GM20000 (cell line): ENCODE results near the gene DMBX1.

Experiments used
- DNase-seq: peaks from one replicate; pipeline ENCODE4 v3.0.0; 2012; ENCODE audit warnings: low spot score
- TF ChIP-seq, protein P1 (sequence below): IDR thresholded peaks from 2 replicates; pipeline ENCODE4 v1.5.1; 2012; ENCODE audit warnings: mild to moderate bottlenecking, control low read depth; ENCODE audit errors: extremely low read depth, missing control alignments

Gene DMBX1

DNA sequence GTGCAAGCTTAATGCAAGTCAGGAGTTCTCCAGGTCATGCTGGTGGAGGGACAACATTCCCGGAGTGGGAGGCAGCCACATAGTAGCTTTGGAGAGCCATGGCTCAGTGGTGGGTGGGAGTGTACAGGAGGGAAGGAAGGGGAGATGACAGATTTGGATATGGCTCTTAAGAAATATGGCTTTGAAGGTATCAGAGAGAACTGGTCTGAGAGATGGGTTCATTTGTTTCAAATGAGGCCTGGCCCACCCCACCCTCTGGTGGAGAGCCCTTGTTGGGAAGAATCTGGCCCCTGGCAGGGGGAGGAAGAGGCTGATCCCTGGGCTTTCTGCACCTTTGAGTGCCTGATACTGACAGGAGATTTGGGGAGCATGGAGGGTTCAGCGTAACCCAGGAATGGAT is 6.1 kb downstream of the DMBX1 start:
- no peak for DNase-seq
- TF ChIP-seq, protein P1, sequence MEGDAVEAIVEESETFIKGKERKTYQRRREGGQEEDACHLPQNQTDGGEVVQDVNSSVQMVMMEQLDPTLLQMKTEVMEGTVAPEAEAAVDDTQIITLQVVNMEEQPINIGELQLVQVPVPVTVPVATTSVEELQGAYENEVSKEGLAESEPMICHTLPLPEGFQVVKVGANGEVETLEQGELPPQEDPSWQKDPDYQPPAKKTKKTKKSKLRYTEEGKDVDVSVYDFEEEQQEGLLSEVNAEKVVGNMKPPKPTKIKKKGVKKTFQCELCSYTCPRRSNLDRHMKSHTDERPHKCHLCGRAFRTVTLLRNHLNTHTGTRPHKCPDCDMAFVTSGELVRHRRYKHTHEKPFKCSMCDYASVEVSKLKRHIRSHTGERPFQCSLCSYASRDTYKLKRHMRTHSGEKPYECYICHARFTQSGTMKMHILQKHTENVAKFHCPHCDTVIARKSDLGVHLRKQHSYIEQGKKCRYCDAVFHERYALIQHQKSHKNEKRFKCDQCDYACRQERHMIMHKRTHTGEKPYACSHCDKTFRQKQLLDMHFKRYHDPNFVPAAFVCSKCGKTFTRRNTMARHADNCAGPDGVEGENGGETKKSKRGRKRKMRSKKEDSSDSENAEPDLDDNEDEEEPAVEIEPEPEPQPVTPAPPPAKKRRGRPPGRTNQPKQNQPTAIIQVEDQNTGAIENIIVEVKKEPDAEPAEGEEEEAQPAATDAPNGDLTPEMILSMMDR: no peak

DNA sequence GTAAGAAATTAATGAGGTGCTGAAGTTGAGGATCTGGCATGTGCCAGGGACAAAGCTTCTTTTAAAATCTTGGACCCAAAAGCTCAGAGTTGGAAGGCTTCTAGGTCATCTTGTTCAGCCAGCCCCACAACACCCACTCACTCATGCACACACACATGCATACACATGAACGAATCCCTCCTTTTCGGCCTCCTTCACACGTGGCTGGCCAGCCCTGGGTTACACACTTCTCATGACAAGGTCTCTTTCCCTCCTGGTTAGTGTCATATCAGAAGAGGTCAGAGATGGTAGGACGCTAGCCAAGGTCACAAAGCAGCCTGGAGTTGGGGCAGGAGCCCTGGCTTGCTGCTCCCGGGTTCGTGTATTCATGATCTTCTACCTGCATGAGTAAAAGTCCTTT is 6.9 kb downstream of the DMBX1 start:
- TF ChIP-seq, protein P1: no peak
- DNase-seq: no peak

- no peak for DNase-seq
- TF ChIP-seq, protein P1: no peak
These were observed 7.4 kb downstream of the DMBX1 start for GRCh38 chr1:46497020-46497419.

- no peak for DNase-seq
- TF ChIP-seq, protein P1: no peak
These were observed 8.0 kb downstream of the DMBX1 start for GRCh38 chr1:46497665-46498064.

GRCh38 chr1:46501528-46501927 is 11.9 kb downstream of the DMBX1 start:
- DNase-seq: no peak
- TF ChIP-seq, protein P1: no peak

- DNase-seq: no peak
- TF ChIP-seq, protein P1: no peak
These were observed 13.8 kb downstream of the DMBX1 start for GRCh38 chr1:46503421-46503820.

DNA sequence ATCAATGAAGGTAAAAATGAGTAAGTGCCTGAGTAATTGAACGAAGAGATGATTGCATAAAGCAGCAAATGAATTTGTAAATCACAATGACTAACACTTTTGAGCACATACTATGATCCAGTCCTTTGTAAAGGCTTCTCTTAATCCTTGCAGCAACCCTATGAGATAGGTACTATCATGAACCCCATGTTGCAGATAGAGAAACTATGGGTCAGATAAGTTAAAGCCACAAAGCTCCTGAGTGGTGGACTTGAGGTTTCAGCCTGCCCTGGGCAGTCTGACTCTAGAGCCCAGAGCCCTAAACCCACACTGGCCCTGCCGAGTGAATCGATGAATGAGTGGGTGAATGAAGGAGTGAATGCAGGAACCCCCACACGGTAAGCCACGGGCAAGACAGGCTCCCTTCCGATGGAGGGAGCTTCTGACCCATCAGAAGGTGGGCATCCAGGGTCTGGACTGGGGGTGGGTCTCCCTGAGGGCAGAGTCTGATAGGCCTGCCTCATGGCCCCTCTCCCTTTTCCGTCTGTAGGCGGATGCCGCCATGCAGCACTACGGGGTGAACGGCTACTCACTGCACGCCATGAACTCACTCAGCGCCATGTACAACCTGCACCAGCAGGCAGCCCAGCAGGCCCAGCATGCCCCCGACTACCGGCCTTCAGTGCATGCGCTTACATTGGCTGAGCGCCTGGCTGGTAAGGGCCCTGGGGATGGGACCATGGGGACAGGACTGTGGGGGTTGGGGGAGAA is 17.0 kb downstream of the DMBX1 start:
- no peak for DNase-seq

More for the DNA sequence above, 17.0 kb downstream of the DMBX1 start:
- TF ChIP-seq, protein P1: no peak
